Activated naive CD4-positive, alpha-beta T cell treated with anti-CD3 and anti-CD28 coated beads, Interleukin-2, amount 50 U/mL, for 24 hours (primary cell): ENCODE measurements around the gene LHX6.
A peak's percentile ranks its signal among the peaks of the same experiment; 100 is the strongest.

ENCODE experiments used
- H3K27ac Mint-ChIP-seq: one replicate; pipeline ENCODE4 v1.8.0; 2021; ENCODE audit warnings: mild to moderate bottlenecking, mixed read lengths
- H3K27me3 Mint-ChIP-seq: one replicate; pipeline ENCODE4 v1.8.0; 2021; ENCODE audit warnings: mixed read lengths
- H3K36me3 Mint-ChIP-seq: one replicate; pipeline ENCODE4 v1.8.0; 2021; ENCODE audit warnings: mixed read lengths
- H3K4me1 Mint-ChIP-seq: one replicate; pipeline ENCODE4 v1.8.0; 2021; ENCODE audit warnings: mixed read lengths
- H3K4me3 Mint-ChIP-seq: one replicate; pipeline ENCODE4 v1.8.0; 2021; ENCODE audit warnings: mild to moderate bottlenecking, mixed read lengths
- H3K9me3 Mint-ChIP-seq: one replicate; pipeline ENCODE4 v1.8.0; 2021; ENCODE audit warnings: mixed read lengths

The LHX6 gene

DNA sequence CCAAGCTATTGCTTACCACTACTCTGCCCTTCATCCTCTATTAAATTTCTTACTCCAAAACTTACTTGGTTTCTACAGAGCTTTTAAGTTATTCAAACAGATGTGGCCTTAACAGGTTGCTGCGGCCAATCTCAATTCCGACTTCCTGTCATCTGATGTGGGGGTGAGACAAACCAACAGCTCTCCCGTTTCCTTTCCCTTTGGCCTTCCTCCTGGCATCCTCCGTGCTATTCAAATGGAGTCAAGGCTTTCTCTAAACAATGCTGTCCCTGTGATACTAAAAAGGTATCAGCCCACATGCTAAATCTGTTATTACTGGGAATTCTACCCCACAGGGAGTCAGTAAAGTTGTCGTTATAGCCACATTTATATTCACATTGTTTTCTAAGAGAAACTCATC is 24.0 kb upstream of the LHX6 start:
- Mint-ChIP-seq H3K36me3 (peaks cover 22% of the 10 kb centered on the region), H3K27ac (peak overlapping the region; percentile 84), H3K4me3 (no peak overlapping the region)

GRCh38 chr9:122251351-122251750 is 22.6 kb upstream of the LHX6 start:
- H3K36me3 Mint-ChIP-seq, result peaks cover 19% of the 10 kb centered on the region
- H3K9me3 Mint-ChIP-seq, result no peaks in the 10 kb centered on the region
- H3K27ac Mint-ChIP-seq, result no peak overlapping the region
- H3K4me1 Mint-ChIP-seq, result peaks cover 25% of the 10 kb centered on the region
- no peaks in the 10 kb centered on the region for H3K27me3 Mint-ChIP-seq
- H3K4me3 Mint-ChIP-seq, result no peak overlapping the region

More for the DNA sequence above, 24.0 kb upstream of the LHX6 start:
- no peaks in the 10 kb centered on the region for H3K9me3 Mint-ChIP-seq
- peaks cover 31% of the 10 kb centered on the region for H3K4me1 Mint-ChIP-seq
- no peaks in the 10 kb centered on the region for H3K27me3 Mint-ChIP-seq

GRCh38 chr9:122248448-122248865 is 19.7 kb upstream of the LHX6 start:
- H3K27ac Mint-ChIP-seq, result no peak overlapping the region
- H3K27me3 Mint-ChIP-seq, result no peaks in the 10 kb centered on the region
- H3K4me3 Mint-ChIP-seq, result no peak overlapping the region
- peaks cover 16% of the 10 kb centered on the region for H3K4me1 Mint-ChIP-seq
- H3K9me3 Mint-ChIP-seq, result no peaks in the 10 kb centered on the region
- peaks cover 25% of the 10 kb centered on the region for H3K36me3 Mint-ChIP-seq

DNA sequence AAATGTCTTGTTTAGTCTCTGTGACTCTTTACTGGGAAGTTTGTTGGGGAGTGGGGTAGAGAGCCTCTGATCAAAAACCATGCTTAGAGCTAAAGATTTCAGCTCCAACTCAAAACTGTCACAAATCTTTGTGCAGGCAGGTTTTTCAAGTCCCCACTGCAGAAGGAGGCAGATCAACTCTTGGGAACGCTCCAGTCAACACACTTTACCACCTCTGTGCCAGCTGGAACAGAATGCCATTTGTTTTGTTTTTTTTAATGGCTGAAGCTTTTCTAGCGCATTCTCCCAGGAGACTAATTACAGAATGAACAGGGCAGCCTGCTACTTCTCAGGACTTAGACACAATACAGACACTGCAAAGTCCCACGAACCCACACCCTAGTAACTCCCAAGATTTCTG is 17.9 kb upstream of the LHX6 start:
- Mint-ChIP-seq H3K4me3 (no peak overlapping the region), H3K36me3 (peaks cover 23% of the 10 kb centered on the region), H3K27me3 (no peaks in the 10 kb centered on the region), H3K27ac (peak overlapping the region; percentile 12), H3K4me1 (peaks cover 5% of the 10 kb centered on the region), H3K9me3 (no peaks in the 10 kb centered on the region)

DNA sequence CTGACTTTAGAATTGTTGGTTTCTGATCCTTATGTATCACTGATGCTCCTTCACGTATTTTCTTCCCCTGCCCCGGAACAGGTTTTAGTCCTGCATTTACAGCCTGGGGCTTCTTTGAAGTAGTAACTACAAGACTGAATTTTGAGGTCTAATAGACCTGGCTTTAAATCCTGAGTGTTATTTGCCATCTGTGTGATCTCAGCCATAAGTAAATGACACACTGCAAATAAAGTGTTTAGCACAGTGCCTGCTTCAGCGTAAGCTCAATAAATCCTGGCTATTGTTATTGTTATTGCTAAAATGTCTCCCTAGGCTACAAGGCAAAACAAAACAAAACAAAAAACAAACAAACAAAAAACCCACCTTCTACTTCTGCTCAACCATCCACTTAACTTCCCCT is 15.6 kb upstream of the LHX6 start:
- H3K4me1 Mint-ChIP-seq, result no peaks in the 10 kb centered on the region
- no peaks in the 10 kb centered on the region for H3K27me3 Mint-ChIP-seq
- peaks cover 17% of the 10 kb centered on the region for H3K36me3 Mint-ChIP-seq
- H3K4me3 Mint-ChIP-seq, result no peak overlapping the region
- H3K9me3 Mint-ChIP-seq, result no peaks in the 10 kb centered on the region
- no peak overlapping the region for H3K27ac Mint-ChIP-seq

- Mint-ChIP-seq H3K36me3 (peaks cover 14% of the 10 kb centered on the region), H3K27ac (no peak overlapping the region), H3K4me1 (no peaks in the 10 kb centered on the region)
Observed at GRCh38 chr9:122239722-122240121, 11.0 kb upstream of the LHX6 start.

DNA sequence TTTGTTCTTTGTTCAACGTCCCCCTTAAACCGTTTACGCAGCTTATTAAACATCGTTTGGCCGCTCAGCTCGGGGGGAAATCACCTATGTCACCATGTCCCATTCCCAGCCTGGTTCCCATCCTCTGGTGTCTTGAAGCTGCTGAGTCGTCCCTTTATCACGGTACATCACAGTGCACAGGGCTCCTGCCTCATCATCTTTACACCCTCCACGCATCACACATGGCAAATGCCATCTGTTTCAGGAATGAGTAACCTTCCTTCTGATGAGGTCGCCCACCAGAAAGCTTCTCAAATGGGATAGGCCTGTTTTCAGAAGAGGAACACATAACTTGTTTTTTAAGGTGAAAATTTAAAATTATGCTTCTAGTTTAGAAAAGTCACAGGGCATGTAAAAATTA is 7.9 kb upstream of the LHX6 start:
- H3K9me3 Mint-ChIP-seq, result no peaks in the 10 kb centered on the region
- no peaks in the 10 kb centered on the region for H3K27me3 Mint-ChIP-seq
- no peak overlapping the region for H3K27ac Mint-ChIP-seq
- H3K36me3 Mint-ChIP-seq, result peaks cover 10% of the 10 kb centered on the region
- no peak overlapping the region for H3K4me3 Mint-ChIP-seq
- H3K4me1 Mint-ChIP-seq, result no peaks in the 10 kb centered on the region

More at GRCh38 chr9:122239722-122240121, 11.0 kb upstream of the LHX6 start:
- Mint-ChIP-seq H3K27me3 (no peaks in the 10 kb centered on the region), H3K4me3 (no peak overlapping the region), H3K9me3 (no peaks in the 10 kb centered on the region)

- no peak overlapping the region for H3K27ac Mint-ChIP-seq
- H3K36me3 Mint-ChIP-seq, result peaks cover 5% of the 10 kb centered on the region
- H3K27me3 Mint-ChIP-seq, result no peaks in the 10 kb centered on the region
- no peaks in the 10 kb centered on the region for H3K4me1 Mint-ChIP-seq
- H3K9me3 Mint-ChIP-seq, result no peaks in the 10 kb centered on the region
- no peak overlapping the region for H3K4me3 Mint-ChIP-seq
Observed at GRCh38 chr9:122234022-122234748, 5.4 kb upstream of the LHX6 start.

GRCh38 chr9:122232796-122233306 is 4.1 kb upstream of the LHX6 start:
- no peaks in the 10 kb centered on the region for H3K9me3 Mint-ChIP-seq
- no peaks in the 10 kb centered on the region for H3K27me3 Mint-ChIP-seq
- no peak overlapping the region for H3K27ac Mint-ChIP-seq
- H3K4me1 Mint-ChIP-seq, result no peaks in the 10 kb centered on the region
- H3K4me3 Mint-ChIP-seq, result no peak overlapping the region
- H3K36me3 Mint-ChIP-seq, result no peaks in the 10 kb centered on the region

DNA sequence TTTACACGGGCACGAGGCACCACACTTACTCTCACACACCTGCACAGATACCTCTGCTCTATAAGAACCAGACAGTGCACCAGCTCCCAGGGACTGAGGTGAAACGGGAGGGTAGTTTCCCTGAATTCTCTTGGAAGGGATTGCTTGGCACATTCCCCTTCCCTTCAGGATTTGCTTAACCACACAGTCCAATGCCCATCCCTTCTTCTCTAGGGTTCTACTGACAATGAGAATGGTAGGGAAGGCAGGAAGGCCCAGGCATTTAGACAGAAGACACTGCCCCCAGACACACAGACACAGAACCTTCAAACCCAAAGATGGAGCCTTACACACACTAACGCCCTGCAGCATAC is 704 bp upstream of the LHX6 start:
- Mint-ChIP-seq H3K4me1 (peaks cover 4% of the 10 kb centered on the region), H3K36me3 (no peaks in the 10 kb centered on the region), H3K4me3 (no peak overlapping the region), H3K9me3 (no peaks in the 10 kb centered on the region), H3K27ac (no peak overlapping the region), H3K27me3 (peaks cover 16% of the 10 kb centered on the region)

GRCh38 chr9:122228191-122228567 is 578 bp downstream of the LHX6 start:
- Mint-ChIP-seq H3K4me1 (peaks cover 5% of the 10 kb centered on the region), H3K27ac (no peak overlapping the region), H3K4me3 (peak overlapping the region; percentile 19), H3K36me3 (no peaks in the 10 kb centered on the region), H3K27me3 (peaks cover 23% of the 10 kb centered on the region), H3K9me3 (no peaks in the 10 kb centered on the region)

GRCh38 chr9:122227575-122227900 is 1.2 kb downstream of the LHX6 start:
- Mint-ChIP-seq H3K27me3 (peaks cover 27% of the 10 kb centered on the region), H3K4me3 (no peak overlapping the region), H3K9me3 (no peaks in the 10 kb centered on the region), H3K27ac (no peak overlapping the region), H3K36me3 (no peaks in the 10 kb centered on the region), H3K4me1 (peaks cover 9% of the 10 kb centered on the region)

DNA sequence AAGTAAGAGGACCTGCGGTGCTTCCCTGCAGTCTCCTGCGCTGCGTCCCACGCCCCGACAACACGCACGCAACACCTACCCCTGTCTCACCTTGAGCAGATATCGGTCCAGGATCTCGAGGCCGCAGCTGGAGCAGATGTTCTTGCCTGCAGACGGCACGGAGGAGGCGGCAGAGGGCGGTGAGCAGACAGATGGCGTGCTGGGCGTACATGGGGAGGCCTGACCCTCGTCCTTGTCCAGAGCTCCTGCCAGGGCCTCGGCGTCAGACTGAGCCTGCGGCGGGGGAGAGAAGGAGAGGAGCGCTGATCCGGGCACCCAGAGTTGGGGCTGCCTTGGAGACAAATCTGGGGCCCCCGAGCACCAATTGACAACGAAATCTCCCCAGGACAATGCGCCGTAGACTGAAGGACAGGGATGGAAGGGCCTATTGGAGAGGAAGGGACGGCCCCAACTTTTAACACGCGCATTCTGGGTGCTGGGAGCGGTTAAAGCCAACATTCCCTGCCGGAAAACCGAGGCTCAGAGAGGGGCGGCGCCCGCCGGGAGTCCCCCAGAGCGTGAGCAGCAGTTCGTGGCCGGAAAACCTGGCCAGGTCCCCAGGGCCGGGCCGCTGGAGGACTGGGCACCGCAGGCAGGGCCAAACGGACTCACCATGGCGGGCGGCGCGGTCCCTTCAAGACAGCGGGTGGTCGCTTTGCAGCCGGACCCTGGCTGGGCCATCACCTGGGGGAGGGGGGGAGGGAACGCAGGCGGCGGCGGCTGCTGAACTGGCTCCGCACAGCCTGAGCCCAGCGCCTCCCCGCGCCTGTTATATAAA is 1.8 kb downstream of the LHX6 start:
- peaks cover 32% of the 10 kb centered on the region for H3K27me3 Mint-ChIP-seq
- H3K4me1 Mint-ChIP-seq, result peaks cover 9% of the 10 kb centered on the region

DNA sequence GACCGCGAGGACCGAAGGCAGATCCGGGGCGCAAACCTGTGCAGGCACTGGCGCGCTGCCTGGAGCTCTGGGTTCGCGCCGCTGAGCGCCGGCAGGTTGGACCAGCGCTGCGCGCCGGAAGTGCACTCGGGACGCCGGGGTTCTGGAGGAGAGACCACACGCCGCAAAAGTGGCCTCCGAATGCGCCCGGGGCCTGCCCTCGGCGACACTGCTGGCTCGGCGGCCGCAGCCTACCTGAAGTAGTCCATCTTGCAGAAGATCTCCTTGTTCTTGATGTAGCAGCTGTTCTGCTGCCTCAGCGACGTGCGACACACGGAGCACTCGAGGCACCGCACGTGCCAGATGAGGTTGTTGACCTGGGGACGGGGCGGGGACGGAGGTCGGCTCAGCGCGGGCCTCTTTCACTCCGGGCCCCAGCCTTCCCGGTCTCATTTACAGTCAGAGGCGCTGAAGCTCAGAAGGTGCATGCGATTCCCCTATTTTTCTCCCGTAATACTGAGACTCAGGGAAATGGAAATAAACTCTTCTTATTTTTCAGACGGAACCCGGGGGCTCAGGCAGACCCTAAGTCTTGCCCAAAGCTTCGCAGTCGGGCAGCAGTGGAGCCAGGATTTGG is 2.5 kb downstream of the LHX6 start:
- Mint-ChIP-seq H3K27ac (no peak overlapping the region), H3K27me3 (peaks cover 38% of the 10 kb centered on the region), H3K4me3 (no peak overlapping the region), H3K9me3 (no peaks in the 10 kb centered on the region), H3K36me3 (no peaks in the 10 kb centered on the region), H3K4me1 (peaks cover 9% of the 10 kb centered on the region)

More for the DNA sequence above, 1.8 kb downstream of the LHX6 start:
- H3K36me3 Mint-ChIP-seq, result no peaks in the 10 kb centered on the region
- H3K27ac Mint-ChIP-seq, result no peak overlapping the region
- H3K9me3 Mint-ChIP-seq, result no peaks in the 10 kb centered on the region
- no peak overlapping the region for H3K4me3 Mint-ChIP-seq

GRCh38 chr9:122225312-122226141 is 3.2 kb downstream of the LHX6 start:
- H3K4me3 Mint-ChIP-seq, result no peak overlapping the region

More at GRCh38 chr9:122225312-122226141, 3.2 kb downstream of the LHX6 start:
- Mint-ChIP-seq H3K36me3 (no peaks in the 10 kb centered on the region), H3K27ac (no peak overlapping the region), H3K27me3 (peaks cover 39% of the 10 kb centered on the region), H3K4me1 (peaks cover 9% of the 10 kb centered on the region), H3K9me3 (no peaks in the 10 kb centered on the region)
